ENCODE data around the gene ATMIN. TPM values are rescaled to one million over a fixed set of nuclear protein-coding genes. Genes with fewer than 3 reads are reported as not detected.

ATMIN gene
- total and polyA plus RNA-seq, 2 of the 13 experiments (the other 11 are each of a cell fraction or from before 2014, with no cell fraction given), result 34.6 to 60.4 TPM

GRCh38 chr16:81035398-81035974, at the start of gene ATMIN (continued):
- TF ChIP-seq EP300 (IDR thresholded peaks at IDR 0.05; ENCODE audit: low read depth in 2 of 2, low read length in 2 of 2) (peak in 1 of 2 experiments; percentile 52; a peak in 1 of 4 replicates), EP300 (CRISPR knock-in tag; IDR thresholded peaks at IDR 0.05; ENCODE audit: borderline replicate concordance) (no peak), SMAD1 (CRISPR knock-in tag; IDR thresholded peaks at IDR 0.05; ENCODE audit: borderline replicate concordance, low read depth) (peak; percentile 63; the same call in 1 of the 2 replicates), ZSCAN20 (CRISPR knock-in tag; IDR thresholded peaks at IDR 0.05; ENCODE audit: borderline replicate concordance) (no peak), MYPOP (CRISPR knock-in tag; IDR thresholded peaks at IDR 0.05) (no peak), RFXAP (CRISPR knock-in tag; IDR thresholded peaks at IDR 0.05; ENCODE audit: borderline replicate concordance) (peak; percentile 35; the same call in 1 of the 2 replicates), SNAI1 (CRISPR knock-in tag; IDR thresholded peaks at IDR 0.05; ENCODE audit: borderline replicate concordance) (0 out of 2 replicates have a peak, but pooled peaks have one; percentile 40), SUZ12 (IDR thresholded peaks at IDR 0.05; ENCODE audit: low read depth, low read length) (no peak), ONECUT2 (CRISPR knock-in tag; IDR thresholded peaks at IDR 0.05) (peak; percentile 97), IRF1 (CRISPR knock-in tag; IDR thresholded peaks at IDR 0.05; ENCODE audit: low read depth) (no peak), KMT2B (CRISPR knock-in tag; IDR thresholded peaks at IDR 0.05) (no peak), HNRNPL (IDR thresholded peaks at IDR 0.05; ENCODE audit: low read depth, low read length) (no peak), ZNF333 (CRISPR knock-in tag; IDR thresholded peaks at IDR 0.05; ENCODE audit: borderline replicate concordance) (peak; percentile 34; the same call in 1 of the 2 replicates), ELF4 (CRISPR knock-in tag; IDR thresholded peaks at IDR 0.05; ENCODE audit: borderline replicate concordance) (no peak), HDAC1 (CRISPR knock-in tag; IDR thresholded peaks at IDR 0.05) (no peak; the same call in 1 of the 2 replicates), BRD4 (CRISPR knock-in tag; IDR thresholded peaks at IDR 0.05) (no peak), ZNF329 (CRISPR knock-in tag; IDR thresholded peaks at IDR 0.05; ENCODE audit: low read depth) (peak; percentile 23; the same call in 1 of the 2 replicates), ZNF770 (CRISPR knock-in tag; IDR thresholded peaks at IDR 0.05) (peak; percentile 45; the same call in 1 of the 2 replicates), HINFP (CRISPR knock-in tag; IDR thresholded peaks at IDR 0.05; ENCODE audit: low read depth) (no peak), PBX3 (CRISPR knock-in tag; IDR thresholded peaks at IDR 0.05; ENCODE audit: borderline replicate concordance) (no peak), ZNF674 (CRISPR knock-in tag; IDR thresholded peaks at IDR 0.05; ENCODE audit: low read depth) (no peak), ZKSCAN1 (IDR thresholded peaks at IDR 0.05; ENCODE audit: low read length) (no peak), GATAD1 (CRISPR knock-in tag; IDR thresholded peaks at IDR 0.05) (peak; percentile 40), ZZZ3 (CRISPR knock-in tag; IDR thresholded peaks at IDR 0.05; ENCODE audit: borderline replicate concordance) (no peak)
